Stimulated activated naive CD8-positive, alpha-beta T cell treated with anti-CD3 and anti-CD28 coated beads, Interleukin-15, Interleukin-2, amounts not matched to agents 100 ng/mL and 50 ng/mL, for 24 hours (primary cell): ENCODE results near the gene SEMA6B.

Experiments used
- H3K27ac Mint-ChIP-seq: one replicate; pipeline ENCODE4 v1.8.0; 2021; ENCODE audit warnings: mild to moderate bottlenecking, mixed read lengths
- H3K27me3 Mint-ChIP-seq: one replicate; pipeline ENCODE4 v1.8.0; 2021; ENCODE audit warnings: mixed read lengths
- H3K36me3 Mint-ChIP-seq: one replicate; pipeline ENCODE4 v1.8.0; 2021; ENCODE audit warnings: low read depth, mixed read lengths
- H3K4me1 Mint-ChIP-seq: one replicate; pipeline ENCODE4 v1.8.0; 2021; ENCODE audit warnings: low read depth, mixed read lengths
- H3K4me3 Mint-ChIP-seq: one replicate; pipeline ENCODE4 v1.8.0; 2021; ENCODE audit warnings: mild to moderate bottlenecking, mixed read lengths
- H3K9me3 Mint-ChIP-seq: one replicate; pipeline ENCODE4 v1.8.0; 2021; ENCODE audit warnings: mixed read lengths

Gene SEMA6B

GRCh38 chr19:4498694-4499093 lies 60.8 kb downstream of the SEMA6B start:
- no peak overlapping the region for H3K4me3 Mint-ChIP-seq
- peaks cover 3% of the 10 kb centered on the region for H3K36me3 Mint-ChIP-seq
- H3K9me3 Mint-ChIP-seq = no peaks in the 10 kb centered on the region
- no peaks in the 10 kb centered on the region for H3K27me3 Mint-ChIP-seq
- no peak overlapping the region for H3K27ac Mint-ChIP-seq
- H3K4me1 Mint-ChIP-seq = no peaks in the 10 kb centered on the region

DNA sequence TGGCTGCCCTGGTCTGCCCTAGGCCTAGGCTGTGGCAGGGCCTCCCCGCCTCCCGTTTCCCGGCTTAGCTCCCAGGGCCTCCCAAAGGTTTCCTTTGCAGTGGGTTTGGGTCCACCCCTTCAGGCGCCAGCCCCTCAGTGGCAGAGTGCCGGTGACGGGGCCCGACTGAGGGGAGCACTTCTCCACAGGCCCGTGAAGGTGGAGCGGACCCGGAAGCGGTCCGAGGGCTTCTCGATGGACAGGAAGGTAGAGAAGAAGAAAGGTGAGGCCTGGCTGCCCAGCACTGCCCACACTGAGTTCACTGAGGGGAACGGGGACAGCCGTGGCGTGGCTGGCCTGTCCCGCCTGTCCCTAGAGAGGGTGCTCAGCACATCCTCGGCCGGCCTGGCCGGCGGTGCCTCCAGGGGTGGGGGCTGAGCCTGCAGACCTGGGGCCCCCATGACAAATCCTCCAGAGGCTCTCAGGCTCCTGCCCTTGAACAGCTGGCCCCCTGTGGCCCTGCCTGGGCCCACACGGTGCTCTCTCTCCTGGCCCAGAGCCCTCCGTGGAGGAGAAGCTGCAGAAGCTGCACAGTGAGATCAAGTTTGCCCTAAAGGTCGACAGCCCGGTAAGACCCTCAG lies 61.6 kb downstream of the SEMA6B start:
- H3K4me3 Mint-ChIP-seq = no peak overlapping the region
- no peaks in the 10 kb centered on the region for H3K9me3 Mint-ChIP-seq
- peaks cover 3% of the 10 kb centered on the region for H3K36me3 Mint-ChIP-seq

DNA sequence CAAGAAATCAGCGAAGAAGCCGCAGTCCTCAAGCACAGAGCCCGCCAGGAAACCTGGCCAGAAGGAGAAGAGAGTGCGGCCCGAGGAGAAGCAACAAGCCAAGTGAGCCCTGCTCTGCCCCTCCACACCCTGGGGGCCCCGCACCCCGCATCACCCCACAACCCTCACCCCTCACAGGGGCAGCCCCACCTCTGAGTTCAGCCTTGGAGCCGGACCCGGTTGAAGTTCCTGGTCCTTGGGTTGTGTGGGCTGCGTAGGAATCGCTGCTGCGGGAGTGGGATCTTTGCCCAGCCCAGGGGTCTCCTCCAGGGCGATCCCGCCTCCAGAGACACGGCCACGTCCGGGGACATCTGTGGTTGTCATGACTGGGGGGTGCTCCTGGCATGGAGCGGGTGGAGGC lies 63.2 kb downstream of the SEMA6B start:
- Mint-ChIP-seq H3K9me3 (no peaks in the 10 kb centered on the region), H3K4me3 (no peak overlapping the region), H3K27ac (no peak overlapping the region), H3K27me3 (no peaks in the 10 kb centered on the region), H3K4me1 (no peaks in the 10 kb centered on the region), H3K36me3 (peaks cover 3% of the 10 kb centered on the region)

More for the DNA sequence above, 61.6 kb downstream of the SEMA6B start:
- Mint-ChIP-seq H3K27ac (no peak overlapping the region), H3K27me3 (no peaks in the 10 kb centered on the region), H3K4me1 (no peaks in the 10 kb centered on the region)

DNA sequence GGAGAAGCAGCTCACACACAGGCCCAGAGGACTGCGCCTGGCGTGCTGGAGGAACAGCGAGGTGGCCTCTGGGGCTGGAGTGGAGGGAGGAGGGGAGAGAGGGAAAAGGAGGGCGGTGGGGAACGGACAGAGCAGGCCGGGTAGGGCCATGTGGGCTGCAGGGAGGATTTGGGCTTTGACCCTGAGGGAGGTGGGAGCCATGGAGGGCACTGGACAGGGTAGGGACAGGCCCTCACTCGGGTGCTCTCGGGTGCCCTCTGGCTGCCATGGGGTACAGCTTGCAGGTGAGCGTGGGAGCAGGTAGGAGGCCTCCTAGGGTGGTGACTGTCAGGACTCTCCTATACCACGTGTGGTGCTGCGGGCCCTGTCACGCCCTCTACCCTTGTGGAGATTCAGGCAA lies 64.0 kb downstream of the SEMA6B start:
- Mint-ChIP-seq H3K36me3 (peaks cover 2% of the 10 kb centered on the region), H3K4me3 (no peak overlapping the region), H3K27ac (no peak overlapping the region), H3K9me3 (no peaks in the 10 kb centered on the region), H3K4me1 (no peaks in the 10 kb centered on the region), H3K27me3 (no peaks in the 10 kb centered on the region)

DNA sequence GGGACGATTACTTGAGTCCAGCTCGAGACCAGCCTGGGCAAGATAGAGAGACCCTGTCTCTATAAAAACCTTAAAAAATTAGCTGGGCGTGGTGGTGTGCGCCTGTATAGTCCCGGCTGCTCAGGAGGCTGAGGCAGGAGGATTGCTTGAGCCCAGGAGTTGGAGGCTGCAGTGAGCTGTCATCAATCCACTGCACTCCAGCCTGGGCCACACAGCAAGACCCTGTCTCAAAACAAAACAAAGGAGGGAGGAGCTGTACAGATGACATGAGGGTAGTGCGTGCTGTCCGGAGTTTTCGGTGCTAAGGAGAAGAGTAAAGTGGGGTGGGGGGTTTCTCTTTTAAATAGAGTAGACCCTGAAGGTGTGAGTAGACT lies 64.8 kb downstream of the SEMA6B start:
- no peaks in the 10 kb centered on the region for H3K9me3 Mint-ChIP-seq
- no peak overlapping the region for H3K27ac Mint-ChIP-seq
- H3K27me3 Mint-ChIP-seq = no peaks in the 10 kb centered on the region
- no peaks in the 10 kb centered on the region for H3K4me1 Mint-ChIP-seq
- H3K36me3 Mint-ChIP-seq = peaks cover 7% of the 10 kb centered on the region
- no peak overlapping the region for H3K4me3 Mint-ChIP-seq

DNA sequence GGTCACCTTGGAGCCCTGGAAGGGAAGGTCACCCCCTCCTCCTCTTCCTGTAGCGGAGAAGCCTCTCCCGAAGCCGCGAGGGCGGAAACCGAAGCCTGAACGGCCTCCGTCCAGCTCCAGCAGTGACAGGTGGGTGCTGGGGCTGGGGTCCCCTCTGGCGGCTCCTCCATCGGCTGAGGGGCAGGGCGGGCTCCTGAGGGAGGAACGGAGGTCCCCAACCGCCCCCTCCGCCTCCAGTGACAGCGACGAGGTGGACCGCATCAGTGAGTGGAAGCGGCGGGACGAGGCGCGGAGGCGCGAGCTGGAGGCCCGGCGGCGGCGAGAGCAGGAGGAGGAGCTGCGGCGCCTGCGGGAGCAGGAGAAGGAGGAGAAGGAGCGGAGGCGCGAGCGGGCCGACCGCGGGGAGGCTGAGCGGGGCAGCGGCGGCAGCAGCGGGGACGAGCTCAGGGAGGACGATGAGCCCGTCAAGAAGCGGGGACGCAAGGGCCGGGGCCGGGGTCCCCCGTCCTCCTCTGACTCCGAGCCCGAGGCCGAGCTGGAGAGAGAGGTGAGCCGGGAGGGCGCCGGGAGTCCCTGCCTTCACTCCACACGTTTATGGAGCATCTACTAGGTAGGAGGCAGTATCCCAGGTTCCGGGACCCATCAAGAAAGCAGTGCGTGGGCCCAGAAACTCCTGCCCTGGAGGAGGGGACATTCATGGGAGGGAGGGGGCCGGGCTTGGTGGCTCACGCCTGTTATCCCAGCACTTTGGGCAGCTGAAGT lies 65.4 kb downstream of the SEMA6B start:
- Mint-ChIP-seq H3K4me3 (no peak overlapping the region), H3K36me3 (peaks cover 8% of the 10 kb centered on the region), H3K9me3 (no peaks in the 10 kb centered on the region), H3K27ac (no peak overlapping the region), H3K27me3 (no peaks in the 10 kb centered on the region), H3K4me1 (no peaks in the 10 kb centered on the region)

DNA sequence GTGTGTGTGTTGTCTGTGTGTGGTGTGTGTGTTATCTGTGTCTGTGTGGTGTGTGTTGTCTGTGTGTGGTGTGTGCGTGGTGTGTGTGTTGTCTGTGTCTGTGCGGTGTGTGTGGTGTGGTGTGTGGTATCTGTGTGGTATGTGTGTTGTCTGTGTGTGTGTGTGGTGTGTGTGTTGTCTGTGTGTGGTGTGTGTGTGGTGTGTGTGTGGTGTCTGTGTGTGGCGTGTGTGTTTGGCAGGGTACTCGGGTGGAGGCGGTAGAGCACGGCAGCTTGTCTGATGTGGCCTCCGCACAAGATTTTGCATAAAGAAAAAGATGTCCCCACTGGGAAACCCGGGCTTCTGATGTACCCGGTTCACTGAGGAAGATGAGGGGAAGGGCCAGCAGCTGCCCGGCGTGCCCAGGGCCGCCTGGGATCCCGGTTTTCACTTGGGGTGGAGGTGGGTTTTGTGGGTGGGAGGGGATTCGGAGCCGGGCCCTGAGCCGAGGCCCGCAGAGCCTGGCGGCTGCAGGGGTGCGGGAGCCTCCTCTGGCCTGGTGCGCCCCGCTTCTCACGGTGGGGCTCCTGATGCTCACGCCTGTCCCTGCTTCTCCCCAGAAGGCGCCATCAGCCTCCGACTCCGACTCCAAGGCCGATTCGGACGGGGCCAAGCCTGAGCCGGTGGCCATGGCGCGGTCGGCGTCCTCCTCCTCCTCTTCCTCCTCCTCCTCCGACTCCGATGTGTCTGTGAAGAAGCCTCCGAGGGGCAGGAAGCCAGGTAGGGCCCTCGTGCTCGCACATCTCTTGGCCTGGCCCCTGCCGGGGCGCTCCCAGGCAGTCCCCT lies 66.2 kb downstream of the SEMA6B start:
- H3K36me3 Mint-ChIP-seq = peaks cover 8% of the 10 kb centered on the region

More for the DNA sequence above, 66.2 kb downstream of the SEMA6B start:
- H3K27ac Mint-ChIP-seq = no peak overlapping the region
- no peak overlapping the region for H3K4me3 Mint-ChIP-seq
- no peaks in the 10 kb centered on the region for H3K27me3 Mint-ChIP-seq
- no peaks in the 10 kb centered on the region for H3K9me3 Mint-ChIP-seq
- H3K4me1 Mint-ChIP-seq = no peaks in the 10 kb centered on the region
